Stimulated activated naive B cell treated with anti-CD40 and anti-IgM and Interleukin-4, amounts not matched to agents 10 μg/mL and 1 μg/mL and 100 μg/mL, for 72 hours (primary cell): ENCODE measurements around the gene ZNF830.
"Not testable (repeated sequence)": the region's sequence is repeated elsewhere in the genome, so short reads cannot be mapped to it uniquely, and the experiment has no call there.

Experiments used
- ATAC-seq, 2 donors: fragments of 150-1000 bp; cut with Tn5 transposase; replicated peaks; 2 replicates each; pipeline ENCODE4 v1.10.0; 2021; ENCODE audit warnings: moderate library complexity in 1 of 2
- DNase-seq: peaks from one replicate; pipeline ENCODE4 v3.0.0; 2021
- H3K27ac Mint-ChIP-seq: one replicate; pipeline ENCODE4 v1.8.0; 2022; ENCODE audit warnings: mild to moderate bottlenecking, mixed read lengths
- H3K27me3 Mint-ChIP-seq, 2 donors: one replicate each; pipeline ENCODE4 v1.8.0; 2022; ENCODE audit warnings: mixed read lengths in 2 of 2
- H3K36me3 Mint-ChIP-seq, 2 donors: one replicate each; pipeline ENCODE4 v1.8.0; 2022; ENCODE audit warnings: mixed read lengths in 2 of 2, mild to moderate bottlenecking in 1 of 2
- H3K4me1 Mint-ChIP-seq, 2 donors: one replicate each; pipeline ENCODE4 v1.8.0; 2022; ENCODE audit warnings: mixed read lengths in 2 of 2, mild to moderate bottlenecking in 1 of 2
- H3K4me3 Mint-ChIP-seq, 2 donors: one replicate each; pipeline ENCODE4 v1.8.0; 2022; ENCODE audit warnings: mild to moderate bottlenecking in 2 of 2, mixed read lengths in 2 of 2, moderate library complexity in 1 of 2
- H3K9me3 Mint-ChIP-seq, 2 donors: one replicate each; pipeline ENCODE4 v1.8.0; 2022; ENCODE audit warnings: mixed read lengths in 2 of 2, mild to moderate bottlenecking in 1 of 2

ZNF830 gene

GRCh38 chr17:35000965-35001364 lies 39.6 kb downstream of the ZNF830 start:
- H3K36me3 Mint-ChIP-seq, result peaks cover 31 to 57% of the 10 kb centered on the region in 2 donors
- not testable (repeated sequence) for H3K9me3 Mint-ChIP-seq, H3K4me1 Mint-ChIP-seq, H3K4me3 Mint-ChIP-seq, ATAC-seq, DNase-seq, H3K27me3 Mint-ChIP-seq, H3K27ac Mint-ChIP-seq

- DNase-seq (no peak), ATAC-seq (no peak)
- Mint-ChIP-seq H3K27me3 (no peaks in the 10 kb centered on the region), H3K36me3 (peaks cover 31 to 52% of the 10 kb centered on the region in 2 donors), H3K9me3 (no peaks in the 10 kb centered on the region), H3K4me3 (no peak overlapping the region), H3K27ac (no peak overlapping the region), H3K4me1 (peaks cover 0 to 4% of the 10 kb centered on the region in 2 donors)
Observed at GRCh38 chr17:35001549-35001948, 40.2 kb downstream of the ZNF830 start.

- no peaks in the 10 kb centered on the region for H3K9me3 Mint-ChIP-seq
- H3K27me3 Mint-ChIP-seq, result no peaks in the 10 kb centered on the region
- H3K27ac Mint-ChIP-seq, result peak overlapping the region; percentile 70
- no peak overlapping the region for H3K4me3 Mint-ChIP-seq
- peaks cover 0 to 4% of the 10 kb centered on the region in 2 donors for H3K4me1 Mint-ChIP-seq
- ATAC-seq (no peak), DNase-seq (no peak)
- H3K36me3 Mint-ChIP-seq, result peaks cover 38 to 52% of the 10 kb centered on the region in 2 donors
Observed at GRCh38 chr17:35002876-35003551, 41.7 kb downstream of the ZNF830 start.

GRCh38 chr17:35003778-35004177 lies 42.4 kb downstream of the ZNF830 start:
- Mint-ChIP-seq H3K4me1 (no peaks in the 10 kb centered on the region), H3K27ac (no peak overlapping the region), H3K27me3 (no peaks in the 10 kb centered on the region), H3K4me3 (no peak overlapping the region), H3K9me3 (no peaks in the 10 kb centered on the region), H3K36me3 (peaks cover 38 to 52% of the 10 kb centered on the region in 2 donors)
- ATAC-seq (no peak), DNase-seq (no peak)

- Mint-ChIP-seq H3K27ac (no peak overlapping the region), H3K36me3 (peaks cover 29 to 47% of the 10 kb centered on the region in 2 donors), H3K4me3 (no peak overlapping the region), H3K4me1 (no peaks in the 10 kb centered on the region), H3K9me3 (no peaks in the 10 kb centered on the region), H3K27me3 (no peaks in the 10 kb centered on the region)
- ATAC-seq (no peak), DNase-seq (no peak)
Observed at GRCh38 chr17:35006345-35006744, 45.0 kb downstream of the ZNF830 start.

- Mint-ChIP-seq H3K4me1 (no peaks in the 10 kb centered on the region), H3K36me3 (peaks cover 29 to 46% of the 10 kb centered on the region in 2 donors), H3K27me3 (no peaks in the 10 kb centered on the region), H3K9me3 (no peaks in the 10 kb centered on the region), H3K4me3 (no peak overlapping the region), H3K27ac (no peak overlapping the region)
- ATAC-seq, result no peak
- DNase-seq, result no peak
Observed at GRCh38 chr17:35006961-35007360, 45.6 kb downstream of the ZNF830 start.

GRCh38 chr17:35010093-35010492 lies 48.8 kb downstream of the ZNF830 start:
- Mint-ChIP-seq H3K4me1 (no peaks in the 10 kb centered on the region), H3K4me3 (no peak overlapping the region), H3K27me3 (no peaks in the 10 kb centered on the region), H3K36me3 (peaks cover 16 to 31% of the 10 kb centered on the region in 2 donors), H3K9me3 (no peaks in the 10 kb centered on the region), H3K27ac (peak overlapping the region; percentile 20)
- no peak for ATAC-seq
- no peak for DNase-seq

- Mint-ChIP-seq H3K9me3 (no peaks in the 10 kb centered on the region), H3K36me3 (peaks cover 12 to 44% of the 10 kb centered on the region in 2 donors), H3K4me1 (no peaks in the 10 kb centered on the region), H3K4me3 (no peak overlapping the region), H3K27ac (no peak overlapping the region), H3K27me3 (no peaks in the 10 kb centered on the region)
- DNase-seq (no peak), ATAC-seq (no peak)
Observed at GRCh38 chr17:35011671-35012216, 50.4 kb downstream of the ZNF830 start.
